Mammary epithelial cell (primary cell): Measurements from ENCODE around the gene HMSD.

Experiments
- EZH2 ChIP-seq: IDR thresholded peaks from 2 replicates; pipeline ENCODE4 v1.6.1; 2012; ENCODE audit warnings: low read length, inconsistent platforms, borderline replicate concordance
- TF ChIP-seq, protein P1 (sequence below), 2 donors: IDR thresholded peaks in 1 of 2; conservative IDR thresholded peaks in 1 of 2; 2 replicates each; pipeline ENCODE4 v1.5.1; 2011 to 2012; ENCODE audit warnings: inconsistent platforms in 2 of 2, low read length in 2 of 2, mild to moderate bottlenecking in 2 of 2, control low read depth in 1 of 2, low read depth in 1 of 2; ENCODE audit not compliant: insufficient read depth in 1 of 2; ENCODE audit errors: extremely low read depth in 1 of 2

DNA sequence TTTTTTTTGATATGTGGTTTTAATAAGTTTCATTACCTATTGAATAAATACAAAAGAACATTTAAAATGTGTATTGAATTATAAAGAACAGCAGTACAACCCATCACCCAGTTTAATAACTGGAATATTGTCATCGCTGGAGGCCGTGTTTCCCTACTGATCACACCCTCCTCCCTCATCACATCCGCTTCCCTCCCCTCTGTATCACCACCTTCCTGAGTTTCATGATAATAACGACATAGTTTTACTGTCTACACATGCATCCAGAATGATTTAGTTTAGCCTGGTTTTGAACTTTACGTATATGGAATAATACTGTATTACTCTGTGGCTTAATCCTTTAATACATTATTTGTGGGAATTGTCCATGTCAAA is 22.9 kb downstream of the HMSD start:
- TF ChIP-seq EZH2, result no peak
- TF ChIP-seq, protein P1, sequence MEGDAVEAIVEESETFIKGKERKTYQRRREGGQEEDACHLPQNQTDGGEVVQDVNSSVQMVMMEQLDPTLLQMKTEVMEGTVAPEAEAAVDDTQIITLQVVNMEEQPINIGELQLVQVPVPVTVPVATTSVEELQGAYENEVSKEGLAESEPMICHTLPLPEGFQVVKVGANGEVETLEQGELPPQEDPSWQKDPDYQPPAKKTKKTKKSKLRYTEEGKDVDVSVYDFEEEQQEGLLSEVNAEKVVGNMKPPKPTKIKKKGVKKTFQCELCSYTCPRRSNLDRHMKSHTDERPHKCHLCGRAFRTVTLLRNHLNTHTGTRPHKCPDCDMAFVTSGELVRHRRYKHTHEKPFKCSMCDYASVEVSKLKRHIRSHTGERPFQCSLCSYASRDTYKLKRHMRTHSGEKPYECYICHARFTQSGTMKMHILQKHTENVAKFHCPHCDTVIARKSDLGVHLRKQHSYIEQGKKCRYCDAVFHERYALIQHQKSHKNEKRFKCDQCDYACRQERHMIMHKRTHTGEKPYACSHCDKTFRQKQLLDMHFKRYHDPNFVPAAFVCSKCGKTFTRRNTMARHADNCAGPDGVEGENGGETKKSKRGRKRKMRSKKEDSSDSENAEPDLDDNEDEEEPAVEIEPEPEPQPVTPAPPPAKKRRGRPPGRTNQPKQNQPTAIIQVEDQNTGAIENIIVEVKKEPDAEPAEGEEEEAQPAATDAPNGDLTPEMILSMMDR (conservative IDR thresholded peaks at IDR 0.05 in 1 of 2, IDR thresholded peaks at IDR 0.05 in 1 of 2; ENCODE audit: extremely low read depth in 1 of 2, insufficient read depth in 1 of 2, low read depth in 1 of 2, low read length in 2 of 2), result no peak
